Measurements from ENCODE around the gene INTS15.

DNA sequence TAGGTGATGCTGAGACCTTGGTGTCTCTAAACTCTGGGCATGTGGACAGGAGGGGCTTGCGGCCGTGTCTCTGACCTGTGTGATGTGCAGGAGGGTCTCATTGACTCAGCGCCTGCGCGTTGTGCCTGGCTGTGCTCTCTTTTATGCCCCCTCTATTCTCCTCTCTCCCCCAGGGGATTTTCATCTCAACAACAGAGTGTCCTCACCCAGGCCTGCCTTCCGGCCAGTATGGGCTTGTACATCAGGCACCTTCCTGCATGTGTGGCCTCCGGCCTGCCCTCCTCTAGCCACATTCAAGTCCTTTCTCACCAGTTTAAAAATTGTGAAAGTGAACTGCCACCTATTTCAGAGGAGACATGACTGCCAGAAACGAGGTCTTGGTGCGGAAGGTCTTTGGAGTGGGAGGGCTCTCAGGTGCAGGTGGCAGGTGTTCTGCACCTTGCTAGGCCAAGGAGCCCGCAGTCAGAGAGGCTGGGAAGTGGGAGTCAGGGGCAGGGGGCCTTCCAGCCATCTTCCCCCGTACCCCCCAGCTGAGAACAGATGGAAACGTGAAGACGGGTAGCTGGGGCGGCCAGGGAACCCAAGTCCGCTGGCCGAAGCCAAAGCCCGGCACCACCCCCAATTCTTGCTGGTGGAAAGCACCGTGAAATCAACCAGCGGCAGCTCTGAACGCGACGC, 531 bp upstream of the INTS15 start:
- no peak for TF ChIP-seq GATA3 (IDR thresholded peaks at IDR 0.05; ENCODE audit: low read depth, low read length)
- no peak for TF ChIP-seq GATA2 (IDR thresholded peaks at IDR 0.05; ENCODE audit: low read depth, low read length)

Data from SH-SY5Y (cell line).